ENCODE results near the gene BTD.
A peak's percentile ranks its signal among the peaks of the same experiment; 100 is the strongest.
"Not testable (repeated sequence)": the region's sequence is repeated elsewhere in the genome, so short reads cannot be mapped to it uniquely, and the experiment has no call there.

The BTD gene, protein sequence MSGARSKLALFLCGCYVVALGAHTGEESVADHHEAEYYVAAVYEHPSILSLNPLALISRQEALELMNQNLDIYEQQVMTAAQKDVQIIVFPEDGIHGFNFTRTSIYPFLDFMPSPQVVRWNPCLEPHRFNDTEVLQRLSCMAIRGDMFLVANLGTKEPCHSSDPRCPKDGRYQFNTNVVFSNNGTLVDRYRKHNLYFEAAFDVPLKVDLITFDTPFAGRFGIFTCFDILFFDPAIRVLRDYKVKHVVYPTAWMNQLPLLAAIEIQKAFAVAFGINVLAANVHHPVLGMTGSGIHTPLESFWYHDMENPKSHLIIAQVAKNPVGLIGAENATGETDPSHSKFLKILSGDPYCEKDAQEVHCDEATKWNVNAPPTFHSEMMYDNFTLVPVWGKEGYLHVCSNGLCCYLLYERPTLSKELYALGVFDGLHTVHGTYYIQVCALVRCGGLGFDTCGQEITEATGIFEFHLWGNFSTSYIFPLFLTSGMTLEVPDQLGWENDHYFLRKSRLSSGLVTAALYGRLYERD

DNA sequence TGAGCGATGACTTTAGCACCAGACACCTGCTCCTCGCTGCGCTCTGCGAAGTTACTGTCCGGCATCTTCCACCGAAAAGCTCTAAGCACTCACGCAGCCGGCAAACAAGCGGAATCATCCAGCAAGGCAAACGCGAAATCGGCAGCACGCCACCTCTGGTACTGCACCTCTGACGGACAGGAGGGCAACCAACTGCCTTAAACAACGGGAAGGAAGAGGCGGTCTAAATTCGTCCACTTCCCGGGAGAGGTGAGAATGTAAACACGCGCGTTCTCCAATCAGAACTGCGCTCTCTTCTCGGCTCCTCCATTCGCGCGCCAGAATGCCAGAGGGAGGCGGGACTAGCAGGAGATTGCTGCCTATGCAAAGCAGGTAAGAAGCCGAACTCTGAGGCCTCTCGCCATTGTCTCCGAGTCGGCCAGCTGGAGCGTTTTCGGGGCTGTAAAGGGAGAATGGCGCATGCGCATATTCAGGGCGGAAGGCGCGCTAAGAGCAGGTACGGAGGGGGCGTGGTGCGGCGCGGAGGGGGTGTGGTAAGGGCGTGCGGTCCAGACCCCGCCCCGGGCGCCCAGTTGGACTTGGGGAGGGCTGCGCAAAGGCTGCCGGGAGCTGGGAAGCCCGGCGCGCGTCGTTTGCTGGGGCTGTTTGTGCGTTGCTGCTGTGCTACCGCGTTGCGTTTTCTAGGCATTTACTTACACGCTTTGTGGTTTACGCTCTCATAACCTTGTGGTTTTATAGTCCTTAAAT is at the start of gene BTD, which contains the start of gene HACL1:
Gene BTD (plus strand): TSS at position 347 of the 747 bp plus-strand sequence. CDS start 33,695 bp downstream, outside the sequence.
Gene HACL1 (minus strand): TSS at position 171 of the 747 bp plus-strand sequence. CDS start 106 bp downstream, at position 65.
- DNase-seq, result peak; percentile 99

DNA sequence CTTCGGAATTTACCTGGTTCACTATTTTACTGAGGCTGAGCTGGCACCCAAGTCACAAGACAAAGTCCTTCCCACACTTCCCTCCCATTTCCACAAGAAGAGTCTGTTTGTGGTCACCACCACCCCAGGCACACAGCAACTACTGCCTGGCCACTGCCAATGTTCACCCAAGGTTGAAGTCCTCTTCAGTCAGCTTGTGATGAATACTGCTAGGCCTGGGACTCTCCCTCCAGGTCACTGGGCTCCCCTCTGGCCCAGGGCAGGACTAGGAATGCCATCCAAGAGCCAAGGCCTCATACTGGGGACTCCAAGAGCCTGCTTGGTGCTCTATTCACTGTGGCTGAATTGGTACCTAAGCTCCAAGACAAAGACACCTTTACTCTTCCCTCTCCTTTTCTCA is 49.6 kb upstream of the BTD start:
- no peak for DNase-seq

DNA sequence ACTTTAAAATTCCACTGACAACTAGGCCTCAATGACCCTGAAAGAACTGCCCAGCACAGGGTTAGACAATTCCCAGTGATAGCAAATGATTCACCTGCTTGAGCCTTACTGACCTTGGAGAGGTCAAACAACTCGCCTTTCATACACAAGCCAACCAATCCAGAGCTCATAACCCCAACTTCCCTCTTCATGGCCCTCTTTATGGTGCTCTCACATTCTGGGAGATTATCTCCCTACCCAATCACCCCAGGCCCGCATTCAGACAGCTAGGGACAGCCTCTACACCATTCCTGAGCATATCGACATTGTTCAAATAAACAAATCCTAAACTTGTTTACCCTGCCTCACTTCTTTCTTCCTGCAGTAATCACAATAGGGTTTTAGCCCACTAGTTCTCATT is 47.8 kb upstream of the BTD start:
- DNase-seq, result no peak

DNA sequence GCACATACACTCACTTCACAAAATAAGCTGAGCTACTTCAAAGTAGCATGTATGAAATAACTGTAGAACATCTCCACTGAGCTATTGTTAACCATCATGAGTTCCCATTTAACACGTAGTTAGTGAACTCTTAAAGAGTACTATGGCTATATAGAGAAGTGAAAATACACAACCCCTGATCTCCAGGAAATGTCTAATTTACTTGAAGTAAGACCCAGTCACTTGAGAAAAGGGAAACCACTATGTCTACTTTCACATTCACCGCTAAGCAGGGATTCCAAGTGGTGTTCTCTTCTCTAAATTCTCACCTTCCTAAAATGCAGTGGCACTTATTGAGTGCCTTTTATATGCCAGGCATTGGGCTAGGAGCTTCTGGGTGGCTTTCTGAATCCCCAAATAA is 45.0 kb upstream of the BTD start:
- no peak for DNase-seq

DNA sequence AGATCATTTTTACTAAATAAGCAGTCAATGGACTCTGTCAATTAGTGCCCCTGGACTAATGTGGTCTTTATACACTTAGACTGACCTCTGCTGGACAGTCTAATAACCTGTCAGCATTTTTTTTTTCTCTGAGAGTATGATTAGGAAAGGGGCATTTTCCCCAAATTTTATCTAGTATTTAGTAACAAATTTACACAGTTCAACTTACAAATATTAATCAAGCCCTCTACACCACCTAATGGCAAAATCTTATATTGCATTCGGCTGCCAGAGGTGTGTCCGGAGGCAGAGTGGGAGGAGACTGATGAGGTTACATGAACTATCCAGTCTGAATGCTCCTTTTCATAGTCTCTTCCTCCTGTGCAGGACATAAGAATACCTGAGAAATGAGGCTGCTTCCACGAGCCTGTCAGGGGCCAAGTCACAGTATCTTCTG is 44.0 kb upstream of the BTD start:
- DNase-seq, result peak; percentile 40

DNA sequence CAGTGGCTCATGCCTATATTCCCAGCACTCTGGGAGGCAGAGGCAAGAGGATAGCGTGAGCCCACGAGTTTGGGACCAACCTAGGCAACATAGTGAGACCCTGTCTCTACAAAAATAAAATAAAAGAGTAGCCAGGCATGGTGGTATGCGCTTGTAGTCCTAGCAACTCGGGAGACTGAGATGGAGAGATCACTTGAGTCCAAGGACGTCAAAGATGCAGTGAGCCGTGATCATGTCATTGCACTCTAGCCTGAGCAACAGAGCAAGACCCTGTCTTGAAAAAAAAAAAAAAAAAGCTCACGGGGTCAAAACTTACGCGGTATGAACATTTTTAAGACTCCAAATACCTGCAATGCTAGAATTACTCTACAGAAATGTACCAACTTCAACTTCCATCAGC is 43.0 kb upstream of the BTD start:
- DNase-seq, result no peak

DNA sequence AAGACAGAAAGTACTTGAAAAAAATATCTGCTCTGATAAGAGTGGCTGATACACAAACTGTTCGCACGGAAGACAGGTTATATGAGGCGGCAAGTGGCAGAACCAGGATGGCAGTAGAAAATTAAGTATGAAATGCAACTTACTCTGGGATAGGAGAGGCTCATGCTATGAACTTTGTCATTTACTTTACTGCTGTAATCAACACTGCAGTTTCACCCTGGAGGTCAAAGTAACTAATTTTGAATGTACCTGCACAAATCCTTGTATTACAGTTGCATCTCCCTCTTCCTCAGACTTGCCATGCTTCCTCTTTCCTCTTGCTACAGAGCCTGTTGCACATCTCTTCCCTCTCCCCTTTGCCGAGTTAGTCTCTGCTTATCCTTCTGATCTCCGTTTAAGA is 39.0 kb upstream of the BTD start:
- no peak for DNase-seq

DNA sequence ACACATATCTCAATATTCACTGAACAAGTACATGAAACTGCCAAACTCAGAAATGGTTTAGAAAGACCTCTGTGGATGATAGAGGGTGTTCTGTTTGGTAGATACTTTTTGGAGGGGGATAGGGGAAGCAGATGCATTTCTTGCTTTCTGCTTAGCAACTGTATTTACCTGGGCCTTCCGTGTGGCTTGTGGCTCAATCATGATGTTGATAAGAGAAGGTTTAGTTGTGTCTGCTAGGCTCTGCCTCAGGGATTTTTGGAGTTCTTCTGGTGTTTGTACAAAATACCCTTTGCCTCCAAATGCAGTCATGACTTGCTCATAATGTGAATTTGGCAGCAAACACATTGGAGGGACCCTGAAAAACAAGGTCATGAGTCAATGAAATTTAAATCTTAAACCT is 38.4 kb upstream of the BTD start:
- no peak for DNase-seq

DNA sequence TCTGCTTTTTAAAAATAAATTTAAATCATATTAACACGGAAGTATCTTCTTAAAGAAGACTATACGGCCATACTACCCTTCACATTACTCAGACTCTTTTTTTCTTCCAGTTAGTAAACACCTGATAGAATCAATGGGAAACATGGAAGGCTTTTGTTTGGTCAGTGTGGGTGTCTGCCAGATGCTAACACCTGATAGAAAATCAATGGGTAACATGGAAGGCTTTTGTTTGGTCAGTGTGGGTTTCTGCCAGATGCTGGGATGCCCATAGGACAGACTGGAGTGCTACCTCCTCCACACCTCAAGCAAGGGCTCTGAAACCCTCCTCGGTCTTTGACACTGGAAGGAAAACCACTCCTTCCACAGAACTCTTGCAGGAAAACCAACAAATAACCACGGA is 29.4 kb upstream of the BTD start:
- DNase-seq, result no peak

DNA sequence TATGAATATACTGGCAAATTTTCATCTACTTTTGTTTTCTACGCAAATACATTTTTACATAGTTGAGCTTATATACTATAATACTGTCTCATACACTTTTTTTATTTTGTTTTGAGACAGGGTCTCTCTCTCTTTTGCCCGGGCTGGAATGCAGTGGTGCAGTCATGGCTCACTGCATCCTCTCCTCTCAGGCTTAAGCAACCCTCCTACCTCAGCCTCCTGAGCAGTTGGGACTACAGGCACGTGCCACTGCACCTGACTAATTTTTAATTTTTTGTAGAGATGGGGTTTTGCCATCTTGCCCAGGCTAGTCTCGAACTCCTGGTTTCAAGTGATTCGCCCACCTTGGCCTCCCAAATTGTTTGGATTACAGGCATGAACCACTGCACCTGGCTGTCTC is 26.1 kb upstream of the BTD start:
- no peak for DNase-seq

DNA sequence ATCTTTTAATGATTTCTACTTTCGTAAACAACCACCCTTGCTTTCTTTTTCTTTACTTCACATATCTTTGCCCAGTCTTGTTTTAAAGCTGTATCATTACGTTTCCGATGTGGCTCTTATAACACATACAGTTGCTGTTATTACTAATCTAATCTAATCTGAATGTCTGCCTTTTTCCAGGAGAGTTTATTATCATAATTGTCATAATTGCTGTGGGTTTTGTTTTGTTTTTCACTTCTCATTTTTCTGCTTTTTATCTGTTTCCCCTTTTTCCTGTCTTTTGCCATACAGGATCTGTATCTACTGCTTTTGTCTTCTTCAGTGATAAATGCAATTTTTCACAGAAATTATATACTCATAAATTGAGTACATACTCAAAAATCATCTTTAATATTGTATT is 25.1 kb upstream of the BTD start:
- DNase-seq, result no peak

DNA sequence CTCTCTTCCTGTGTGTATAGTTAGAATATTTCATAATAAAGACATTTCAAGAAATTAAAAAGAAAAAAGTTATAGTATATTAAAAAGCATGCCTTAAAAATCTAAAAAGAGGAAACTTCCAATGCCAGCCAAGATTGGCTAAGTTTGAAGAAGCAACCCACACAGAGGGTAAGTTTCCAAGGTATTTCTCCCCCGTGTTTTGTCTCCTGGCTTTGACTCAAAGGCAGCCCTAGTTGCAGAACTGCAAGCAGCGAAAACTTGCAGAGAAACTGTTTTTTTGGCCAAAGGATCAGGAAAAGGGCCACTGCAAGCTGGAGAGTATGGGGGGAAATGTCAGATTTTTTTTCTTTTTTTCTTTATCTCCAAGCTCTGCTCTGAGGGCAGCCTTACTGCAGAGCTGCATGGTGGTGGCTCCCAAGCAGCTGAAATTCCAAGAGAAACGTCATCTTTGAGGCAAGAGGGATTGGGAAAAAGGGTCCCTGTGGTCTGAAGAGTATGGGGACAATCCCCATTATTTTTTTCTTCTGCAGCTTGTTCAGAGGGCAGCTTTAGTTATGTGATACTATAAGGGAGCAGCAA is 23.2 kb upstream of the BTD start:
- DNase-seq, result no peak

DNA sequence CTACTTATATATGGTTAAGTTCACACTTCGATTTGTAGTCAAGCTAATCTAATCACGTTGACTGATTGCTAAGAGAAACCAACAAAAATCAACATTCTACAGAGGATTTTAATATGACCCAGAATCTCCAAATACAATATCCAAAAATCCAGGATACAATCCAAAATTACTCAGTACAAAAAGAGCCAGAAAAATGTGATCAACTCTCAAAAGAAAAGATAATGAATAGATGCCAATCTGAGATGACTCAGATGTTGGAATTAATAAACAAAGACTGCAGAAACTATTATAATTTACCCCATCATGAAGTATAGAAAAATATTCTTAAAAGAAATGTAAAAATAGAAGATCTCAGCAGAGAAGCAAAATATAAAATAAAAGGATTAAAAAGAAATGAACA is 22.5 kb upstream of the BTD start:
- no peak for DNase-seq

DNA sequence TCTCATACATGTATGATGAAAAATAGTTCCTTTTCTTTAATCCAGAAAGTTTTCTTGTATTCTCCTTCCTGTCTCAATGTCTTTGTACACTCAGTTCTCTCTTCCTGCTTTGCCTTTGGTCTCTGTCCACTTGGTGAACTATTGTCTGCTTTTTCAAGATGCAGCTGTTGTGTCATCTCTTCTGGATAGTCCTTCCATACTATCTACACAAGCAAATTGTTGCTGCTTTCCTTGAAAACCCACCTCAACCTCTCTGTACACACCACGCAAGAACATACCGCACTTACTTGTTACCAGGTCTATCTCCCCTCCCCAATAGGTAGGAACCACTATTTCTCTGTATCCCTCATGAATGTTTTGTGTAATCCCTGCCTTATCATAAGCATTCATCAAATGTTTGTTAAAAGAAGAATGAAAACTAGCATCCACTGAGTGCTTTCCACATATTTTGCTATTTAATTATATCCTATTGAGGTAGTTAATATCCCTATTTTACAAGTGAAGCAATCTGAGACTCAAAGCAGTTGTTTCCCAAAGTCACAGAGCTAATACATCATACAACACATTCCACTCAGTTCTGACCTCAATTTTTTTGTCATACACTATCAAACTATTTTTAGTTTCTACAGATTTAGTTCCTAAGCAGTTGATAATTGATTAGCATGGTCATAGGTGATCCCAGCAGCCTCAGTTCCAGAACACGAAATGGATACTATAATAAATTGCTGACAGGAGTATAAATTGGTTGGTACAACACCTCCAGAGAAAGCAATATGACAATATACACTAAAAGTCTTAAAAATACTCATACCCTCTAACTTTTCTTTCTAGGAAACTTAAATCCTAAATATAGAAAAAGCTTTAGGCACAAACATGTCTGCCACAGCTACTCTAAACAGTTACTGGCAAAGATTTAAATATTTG is 19.8 kb upstream of the BTD start:
- no peak for DNase-seq

DNA sequence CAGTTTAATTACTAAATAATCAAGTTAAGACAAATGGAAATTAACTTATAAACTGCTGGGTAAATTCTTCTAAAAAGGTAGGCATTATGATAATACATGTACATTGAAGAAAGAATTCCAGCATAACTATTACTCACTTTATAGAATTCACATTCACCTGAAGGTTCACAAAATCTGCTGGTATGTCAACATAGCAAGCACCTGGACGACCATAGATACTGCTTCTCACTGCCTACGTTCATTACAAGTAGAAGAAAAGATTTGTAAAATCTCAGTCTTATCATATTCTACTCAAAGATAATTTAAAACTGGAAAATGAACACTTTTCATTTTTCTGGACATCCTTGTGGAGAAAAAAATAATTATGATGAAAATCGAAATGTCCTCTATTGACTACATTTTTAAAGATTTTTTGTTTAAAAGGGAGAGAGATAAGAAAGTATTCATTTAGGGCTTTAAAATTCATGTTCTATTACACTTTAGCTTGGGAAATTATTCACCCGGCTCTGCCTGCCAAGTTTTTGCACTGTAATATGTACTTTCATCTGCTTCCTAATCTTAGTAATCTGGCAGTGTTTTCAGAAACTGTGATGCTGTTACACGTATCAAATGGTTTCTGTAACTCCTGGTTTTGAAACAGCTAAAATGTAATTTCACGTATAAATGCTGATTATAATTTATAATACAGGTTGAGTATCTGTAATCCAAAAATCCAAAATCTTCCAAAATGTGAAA is 16.3 kb upstream of the BTD start:
- no peak for DNase-seq

DNA sequence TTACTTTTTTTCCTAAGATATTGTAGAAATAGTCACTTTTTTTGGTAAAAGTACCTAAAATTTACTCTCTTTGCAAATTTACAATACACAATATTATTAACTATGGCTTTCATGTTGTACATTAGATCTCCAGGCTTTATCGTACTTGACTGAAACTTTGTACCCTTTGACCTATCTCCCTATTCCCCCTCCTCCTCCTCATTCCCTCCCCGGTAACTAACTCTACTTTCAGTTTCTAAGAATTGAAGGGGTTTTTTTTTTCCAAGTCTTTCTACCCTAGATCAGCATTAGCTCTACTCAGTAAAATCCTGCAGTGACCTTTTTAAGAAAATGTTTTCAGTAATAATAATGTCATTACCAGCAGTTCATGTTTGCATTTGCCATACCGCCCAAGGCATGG is 10.3 kb upstream of the BTD start:
- DNase-seq, result no peak

DNA sequence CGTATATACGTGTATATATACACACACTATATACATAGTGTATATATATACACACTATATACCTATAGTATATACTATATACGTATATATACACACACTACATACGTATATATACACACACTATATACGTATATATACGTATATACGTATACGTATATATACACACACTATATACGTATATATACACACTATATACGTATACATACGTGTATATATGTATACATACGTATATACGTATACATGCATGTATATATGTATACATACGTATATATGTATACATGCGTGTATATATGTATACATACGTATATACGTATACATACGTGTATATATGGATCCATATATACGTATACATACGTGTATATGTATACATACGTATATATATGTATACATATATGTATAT is 9.6 kb upstream of the BTD start:
- DNase-seq, result no peak

DNA sequence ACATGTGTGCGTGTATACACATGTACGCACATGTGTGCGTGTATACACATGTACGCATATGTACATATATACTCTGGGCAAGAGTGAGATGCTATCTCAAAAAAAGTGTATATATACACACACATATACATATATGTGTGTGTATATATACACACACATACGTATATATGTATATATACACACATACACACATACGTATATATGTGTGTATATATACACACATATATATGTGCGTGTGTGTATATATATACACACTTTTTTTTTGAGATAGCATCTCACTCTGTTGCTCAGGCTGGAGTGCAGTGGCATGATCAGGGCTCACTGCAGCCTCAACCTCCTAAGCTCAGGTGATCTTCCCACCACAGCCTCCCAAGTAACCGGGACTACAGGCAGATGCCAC is 8.6 kb upstream of the BTD start:
- no peak for DNase-seq

DNA sequence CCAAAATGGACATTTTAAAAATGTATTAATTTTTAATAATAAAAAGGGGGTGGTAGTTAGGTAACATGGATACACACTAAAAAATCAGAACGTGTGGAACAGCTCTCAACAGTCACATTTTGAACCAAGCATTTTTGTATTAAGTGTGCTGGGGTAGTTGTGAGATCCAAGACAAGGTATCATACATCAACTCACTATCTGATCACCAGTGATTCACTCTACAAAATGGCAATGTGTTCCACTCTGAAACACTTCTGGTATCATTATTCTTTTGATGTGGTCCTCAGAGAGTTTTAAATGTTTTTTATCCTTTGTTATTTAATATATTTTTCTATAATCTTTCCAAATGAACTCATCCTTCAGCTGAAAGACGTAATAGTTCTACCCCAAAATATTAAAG is 5.6 kb upstream of the BTD start:
- DNase-seq, result no peak

DNA sequence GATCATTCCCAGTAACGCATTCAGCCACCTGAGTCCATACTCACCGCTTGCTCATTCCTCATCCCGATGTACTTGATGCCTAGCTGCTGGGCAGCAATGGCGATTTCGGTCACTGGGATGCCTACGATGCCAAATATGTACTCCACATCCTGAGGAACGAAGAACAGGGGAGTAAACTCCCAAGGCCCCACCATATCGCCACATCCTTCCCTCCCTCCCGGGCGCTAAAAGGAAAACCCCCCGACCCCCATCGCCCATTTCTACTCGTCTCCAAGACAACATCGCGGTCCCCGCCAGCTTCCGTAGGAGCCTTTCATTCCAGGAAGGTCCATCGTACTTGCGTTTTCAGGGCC is 523 bp upstream of the BTD start:
- DNase-seq, result no peak

DNA sequence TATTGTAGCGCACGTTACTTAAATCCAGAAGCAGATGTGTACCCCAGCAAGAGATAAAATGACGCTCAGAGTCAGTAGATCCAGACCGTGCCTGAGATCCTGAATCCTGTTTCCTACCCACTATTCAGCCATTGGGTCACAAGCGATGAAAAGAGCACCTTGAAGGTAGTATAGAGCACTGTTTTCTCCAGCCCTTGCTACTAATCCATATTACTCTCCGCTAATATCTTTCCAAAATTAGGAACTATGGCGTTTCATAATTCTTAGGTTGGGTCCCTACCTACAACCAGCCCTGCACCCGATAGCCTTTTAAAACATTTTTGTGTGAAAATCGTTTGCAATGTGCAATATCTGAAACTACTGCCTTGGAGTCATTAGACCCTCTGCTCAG is 596 bp downstream of the BTD start:
- no peak for DNase-seq

DNA sequence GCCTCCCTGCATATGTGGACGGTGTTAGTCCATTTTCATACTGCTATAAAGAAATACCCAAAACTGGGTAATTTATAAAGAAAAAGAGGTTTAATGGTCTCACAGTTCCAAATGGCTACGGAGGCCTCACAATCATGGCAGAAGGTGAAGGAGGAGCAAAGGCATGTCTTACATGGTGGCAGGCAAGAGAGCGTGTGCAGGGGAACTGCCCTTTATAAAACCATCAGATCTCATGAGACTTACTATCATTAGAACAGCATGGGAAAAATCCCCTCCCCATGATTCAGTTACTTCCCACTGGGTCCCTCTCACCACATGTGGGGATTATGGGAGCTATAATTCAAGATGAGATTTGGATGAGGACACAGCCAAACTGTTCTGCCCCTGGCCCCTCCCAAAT is 1.3 kb downstream of the BTD start:
- DNase-seq, result not testable (repeated sequence)
